ENCODE results near the gene LRRK1. TPM values are rescaled to one million over a fixed set of nuclear protein-coding genes. Genes with fewer than 3 reads are reported as not detected.

Gene LRRK1
- total and polyA plus RNA-seq, 2 of the 4 experiments (the other 2 are of a cell fraction) = 3.0 to 5.8 TPM

DNA sequence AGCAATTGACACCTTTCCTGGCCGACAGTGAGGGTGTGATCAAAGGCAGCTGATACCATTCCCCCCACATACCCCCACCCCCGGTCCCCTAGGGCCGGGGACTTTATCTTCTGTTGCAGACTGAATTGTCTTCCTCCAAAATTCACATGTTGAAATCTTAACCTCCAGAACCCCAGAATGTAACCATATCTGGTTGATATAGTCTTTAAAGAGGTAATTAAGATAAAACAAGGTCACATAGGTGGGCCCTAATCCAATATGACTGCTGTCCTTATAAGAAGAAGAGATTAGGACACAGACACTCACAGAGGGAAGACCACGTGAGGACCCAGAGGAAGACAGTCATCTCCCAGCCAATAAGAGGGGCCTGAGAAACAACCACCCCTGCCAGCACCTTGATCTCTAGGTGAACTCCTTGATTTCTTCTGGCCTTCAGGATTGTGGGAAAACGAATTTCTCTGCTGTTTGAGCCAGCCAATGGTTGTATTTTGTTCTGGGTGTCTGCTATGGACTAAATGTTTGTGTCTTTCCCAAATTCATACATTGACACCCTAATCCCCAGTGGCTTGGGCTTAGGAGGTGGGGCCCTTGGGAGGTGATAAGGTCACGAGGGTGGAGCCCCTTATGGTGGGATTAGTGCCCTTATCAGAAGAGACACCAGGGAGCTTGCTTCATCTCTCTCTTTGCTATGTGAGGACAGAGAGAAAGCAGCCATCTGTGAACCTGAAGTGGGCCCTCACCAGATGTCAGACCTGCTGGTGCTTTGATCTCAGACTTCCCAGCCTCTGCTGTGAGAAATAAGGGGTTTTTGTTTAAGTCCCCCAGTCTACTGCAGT is 188.7 kb downstream of the LRRK1 start:
- Histone ChIP-seq H4K5ac (ENCODE audit: low read depth, low read length) (no peak overlapping the region), H3K4me3 (ENCODE audit: insufficient read depth, low read depth, low read length) (no peak overlapping the region), H3K23ac (ENCODE audit: low read depth, low read length) (no peak overlapping the region), H3K9ac (ENCODE audit: low read depth, low read length) (no peak overlapping the region), H3K4me1 (ENCODE audit: control insufficient read depth, insufficient read depth, low read length) (peaks cover 8% of the 10 kb centered on the region), H3K56ac (ENCODE audit: extremely low read depth, insufficient read depth, low read length) (no peak overlapping the region), H2BK20ac (ENCODE audit: low read depth, low read length) (no peak overlapping the region), H2AK5ac (ENCODE audit: low read depth, low read length) (no peak overlapping the region), H3K4ac (ENCODE audit: low read depth, low read length) (no peak overlapping the region), H3K18ac (ENCODE audit: low read depth, low read length) (no peak overlapping the region), H3K14ac (replicated peaks; ENCODE audit: low read depth, low read length) (no peak overlapping the region), H2BK5ac (ENCODE audit: low read depth, low read length, poor library complexity, severe bottlenecking) (no peak overlapping the region), H2BK15ac (ENCODE audit: low read depth, low read length) (no peak overlapping the region), H3K9me3 (ENCODE audit: control insufficient read depth, insufficient read depth, low read length) (no peaks in the 10 kb centered on the region), H3K9me1 (ENCODE audit: insufficient read depth, low read length) (peaks cover 9% of the 10 kb centered on the region; the same call in 1 of the 2 replicates), H3K27me3 (ENCODE audit: control insufficient read depth, insufficient read depth, low read length) (no peaks in the 10 kb centered on the region), H3K27ac (ENCODE audit: insufficient read depth, low read length) (no peak overlapping the region), H4K8ac (ENCODE audit: low read depth in 2 of 2, low read length in 2 of 2) (no peak overlapping the region), H2AFZ (replicated peaks; ENCODE audit: low read length, poor library complexity) (no peak overlapping the region), H4K91ac (ENCODE audit: insufficient read depth, low read depth, low read length) (no peak overlapping the region), H3K79me1 (ENCODE audit: low read depth in 1 of 2, low read length in 2 of 2) (no peaks in the 10 kb centered on the region), H3K4me2 (ENCODE audit: low read depth, low read length) (no peak overlapping the region), H2BK120ac (ENCODE audit: low read depth, low read length) (no peak overlapping the region), H2AK9ac (replicated peaks; ENCODE audit: low read depth, low read length, poor library complexity) (no peak overlapping the region), H3K36me3 (ENCODE audit: control insufficient read depth, insufficient read depth, low read length) (no peaks in the 10 kb centered on the region), H4K20me1 (ENCODE audit: insufficient read depth, low read length) (no peaks in the 10 kb centered on the region)
- TF ChIP-seq CEBPB (IDR thresholded peaks at IDR 0.05; ENCODE audit: low read depth, low read length) (no peak), RFX5 (IDR thresholded peaks at IDR 0.05; ENCODE audit: low read depth, low read length) (no peak), CHD1 (IDR thresholded peaks at IDR 0.05; ENCODE audit: low read depth, low read length) (no peak), FOS (IDR thresholded peaks at IDR 0.05; ENCODE audit: low read depth, low read length) (no peak), MAZ (IDR thresholded peaks at IDR 0.05; ENCODE audit: borderline replicate concordance, low read depth, low read length) (no peak), RAD21 (IDR thresholded peaks at IDR 0.05; ENCODE audit: low read length) (no peak), NFE2L2 (IDR thresholded peaks at IDR 0.05; ENCODE audit: low read depth, low read length) (no peak), BHLHE40 (IDR thresholded peaks at IDR 0.05; ENCODE audit: low read depth, low read length) (no peak)
- TF ChIP-seq, protein P1, sequence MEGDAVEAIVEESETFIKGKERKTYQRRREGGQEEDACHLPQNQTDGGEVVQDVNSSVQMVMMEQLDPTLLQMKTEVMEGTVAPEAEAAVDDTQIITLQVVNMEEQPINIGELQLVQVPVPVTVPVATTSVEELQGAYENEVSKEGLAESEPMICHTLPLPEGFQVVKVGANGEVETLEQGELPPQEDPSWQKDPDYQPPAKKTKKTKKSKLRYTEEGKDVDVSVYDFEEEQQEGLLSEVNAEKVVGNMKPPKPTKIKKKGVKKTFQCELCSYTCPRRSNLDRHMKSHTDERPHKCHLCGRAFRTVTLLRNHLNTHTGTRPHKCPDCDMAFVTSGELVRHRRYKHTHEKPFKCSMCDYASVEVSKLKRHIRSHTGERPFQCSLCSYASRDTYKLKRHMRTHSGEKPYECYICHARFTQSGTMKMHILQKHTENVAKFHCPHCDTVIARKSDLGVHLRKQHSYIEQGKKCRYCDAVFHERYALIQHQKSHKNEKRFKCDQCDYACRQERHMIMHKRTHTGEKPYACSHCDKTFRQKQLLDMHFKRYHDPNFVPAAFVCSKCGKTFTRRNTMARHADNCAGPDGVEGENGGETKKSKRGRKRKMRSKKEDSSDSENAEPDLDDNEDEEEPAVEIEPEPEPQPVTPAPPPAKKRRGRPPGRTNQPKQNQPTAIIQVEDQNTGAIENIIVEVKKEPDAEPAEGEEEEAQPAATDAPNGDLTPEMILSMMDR (conservative IDR thresholded peaks at IDR 0.05; ENCODE audit: low read depth, low read length) = no peak
- TF ChIP-seq, protein P2, sequence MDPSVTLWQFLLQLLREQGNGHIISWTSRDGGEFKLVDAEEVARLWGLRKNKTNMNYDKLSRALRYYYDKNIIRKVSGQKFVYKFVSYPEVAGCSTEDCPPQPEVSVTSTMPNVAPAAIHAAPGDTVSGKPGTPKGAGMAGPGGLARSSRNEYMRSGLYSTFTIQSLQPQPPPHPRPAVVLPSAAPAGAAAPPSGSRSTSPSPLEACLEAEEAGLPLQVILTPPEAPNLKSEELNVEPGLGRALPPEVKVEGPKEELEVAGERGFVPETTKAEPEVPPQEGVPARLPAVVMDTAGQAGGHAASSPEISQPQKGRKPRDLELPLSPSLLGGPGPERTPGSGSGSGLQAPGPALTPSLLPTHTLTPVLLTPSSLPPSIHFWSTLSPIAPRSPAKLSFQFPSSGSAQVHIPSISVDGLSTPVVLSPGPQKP (IDR thresholded peaks at IDR 0.05; ENCODE audit: borderline replicate concordance, low read depth, low read length) = no peak
- TF ChIP-seq, protein P3, sequence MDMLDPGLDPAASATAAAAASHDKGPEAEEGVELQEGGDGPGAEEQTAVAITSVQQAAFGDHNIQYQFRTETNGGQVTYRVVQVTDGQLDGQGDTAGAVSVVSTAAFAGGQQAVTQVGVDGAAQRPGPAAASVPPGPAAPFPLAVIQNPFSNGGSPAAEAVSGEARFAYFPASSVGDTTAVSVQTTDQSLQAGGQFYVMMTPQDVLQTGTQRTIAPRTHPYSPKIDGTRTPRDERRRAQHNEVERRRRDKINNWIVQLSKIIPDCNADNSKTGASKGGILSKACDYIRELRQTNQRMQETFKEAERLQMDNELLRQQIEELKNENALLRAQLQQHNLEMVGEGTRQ (IDR thresholded peaks at IDR 0.05; ENCODE audit: low read depth, low read length) = no peak
- dilution Hi-C loops (cut with HindIII; ENCODE audit: low sequenced_read_pairs, unreplicated experiment) = no loop called here
- ChIA-PET CTCF (no interaction called here), POLR2A (ENCODE audit: unreplicated experiment) (no interaction called here)
- WGBS, 2 experiments (ENCODE audit: extremely low coverage in 2 of 2, insufficient read length in 1 of 2) = no CpG with 5 or more reads among the region's 6 CpGs
- in situ Hi-C loops (cut with MboI; ENCODE audit: low sequenced_read_pairs) = no loop called here
- DNase-seq = no peak
- no TSS peak for BruUV-seq (replicated peaks)
- intact Hi-C loops (cut with micrococcal nuclease) = no loop called here
- no peak for ATAC-seq (ENCODE audit: low read depth)
